Gastroesophageal sphincter (tissue), 4 donors: ENCODE data around the gene SNCA. TPM values are rescaled to one million over a fixed set of nuclear protein-coding genes. Genes with fewer than 3 reads are reported as not detected.
A peak's percentile ranks its signal among the peaks of the same experiment; 100 is the strongest.

Experiments used
- ATAC-seq: fragments of 150-250 bp; one replicate; pipeline ENCODE4 v1.9.1; 2016; ENCODE audit warnings: mild to moderate bottlenecking, moderate library complexity
- H3K27ac ChIP-seq, 4 donors: fragments of 200-600 bp; sonication (generic) in 3 of 4; 1 replicate in 3 of 4; 2 replicates in 1 of 4; pipeline ENCODE4 v1.5.1; 2016 to 2019
- H3K27me3 ChIP-seq: fragments of 200-600 bp; sonication (generic); one replicate; pipeline ENCODE4 v1.5.1; 2019
- H3K36me3 ChIP-seq, 2 donors: fragments of 200-600 bp; sonication (generic); one replicate each; pipeline ENCODE4 v1.5.1; 2019; ENCODE audit warnings: control low read depth in 1 of 2
- H3K4me1 ChIP-seq, 3 donors: fragments of 200-600 bp; sonication (generic); 1 replicate in 2 of 3; 2 replicates in 1 of 3; pipeline ENCODE4 v1.5.1; 2016 to 2019; ENCODE audit warnings: control low read depth in 2 of 3
- H3K4me3 ChIP-seq, 2 donors: fragments of 200-600 bp; sonication (generic); one replicate each; pipeline ENCODE4 v1.5.1; 2019; ENCODE audit warnings: mild to moderate bottlenecking in 1 of 2, moderate library complexity in 1 of 2
- H3K9me3 ChIP-seq, 3 donors: fragments of 200-600 bp; sonication (generic); one replicate each; pipeline ENCODE4 v1.5.1; 2017 to 2019; ENCODE audit warnings: control low read depth in 2 of 3
- CTCF ChIP-seq, 4 experiments: fragments of 200-600 bp in 2 of 4; fragments of 450-650 bp in 2 of 4; sonication (generic) in 1 of 4; IDR thresholded peaks; one replicate each; pipeline ENCODE4 v1.5.1; 2017 to 2019; ENCODE audit warnings: antibody characterized with exemption in 4 of 4, mild to moderate bottlenecking in 2 of 4, moderate library complexity in 2 of 4
- EP300 ChIP-seq: sonication (generic); formaldehyde crosslinking; IDR thresholded peaks from one replicate; pipeline ENCODE4 v1.6.1; 2017; ENCODE audit warnings: antibody characterized with exemption, mild to moderate bottlenecking
- POLR2A ChIP-seq, 2 donors: fragments of 450-650 bp; IDR thresholded peaks; one replicate each; pipeline ENCODE4 v1.6.1; 2017; ENCODE audit warnings: antibody characterized with exemption in 2 of 2, mild to moderate bottlenecking in 2 of 2, moderate library complexity in 1 of 2
- POLR2AphosphoS5 ChIP-seq: sonication (generic); formaldehyde crosslinking; IDR thresholded peaks from one replicate; pipeline ENCODE4 v1.6.1; 2017; ENCODE audit warnings: antibody characterized with exemption
- WGBS, 2 donors: methylation state at CpG; one replicate each; pipeline ENCODE4 v1.1.5; 2018; ENCODE audit warnings: low coverage in 1 of 2; 5-methylcytosine and 5-hydroxymethylcytosine counted together
- total RNA-seq, 4 donors: library from RNA; depleted of rRNA; stranded (reverse); fragments of >200 nt; gene quantifications; one replicate each; pipeline ENCODE4 v1.1.0, GENCODE V29; 2016

The SNCA gene
- total RNA-seq, 4 donors from 2014 or later = 5.0 to 24.4 (median 13.9) TPM

DNA sequence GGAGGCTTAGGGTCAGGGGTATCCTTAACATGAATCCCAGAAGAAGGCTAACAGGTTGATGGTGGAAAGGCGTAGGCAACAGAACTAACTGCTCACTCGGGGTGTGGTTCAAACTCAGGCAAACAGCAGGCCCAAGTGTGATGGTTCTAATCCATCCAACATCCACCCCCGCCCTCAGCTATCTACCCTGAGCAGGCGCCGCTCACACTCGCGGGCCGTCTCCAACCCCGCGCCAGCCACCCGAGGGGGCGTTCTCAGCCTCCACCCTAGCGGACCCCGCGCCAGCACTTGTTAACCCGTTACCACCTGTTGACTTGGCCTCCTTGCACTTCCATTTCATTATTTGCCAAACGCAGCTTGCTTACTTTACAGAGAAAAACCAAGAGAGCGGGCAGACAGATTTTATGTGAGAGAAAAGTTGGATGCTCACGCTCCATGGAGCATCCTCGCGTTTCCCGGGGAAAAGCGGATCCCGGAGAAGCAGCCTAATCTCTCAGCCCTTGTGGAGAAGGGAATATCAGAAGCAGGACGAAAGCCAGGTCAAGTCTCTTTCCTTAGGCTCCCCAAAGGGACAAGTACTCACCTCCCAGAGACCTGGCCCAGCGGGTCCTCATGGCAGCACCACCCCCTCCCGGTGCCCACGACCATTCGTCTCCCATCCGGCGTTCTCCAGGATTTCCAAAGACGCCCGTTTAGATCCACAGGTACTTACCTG is 773 bp downstream of the SNCA start:
- H3K4me1 ChIP-seq = peaks cover 0 to 31% (median 0%) of the 10 kb centered on the region in 3 donors
- H3K9me3 ChIP-seq = no peaks in the 10 kb centered on the region
- peaks cover 53% of the 10 kb centered on the region for H3K27me3 ChIP-seq
- H3K36me3 ChIP-seq = no peaks in the 10 kb centered on the region
- H3K27ac ChIP-seq = peak overlapping the region in 3 of 4 donors; percentile 45 to 78 (median 67)
- peak overlapping the region; percentile 68 to 72 for H3K4me3 ChIP-seq
- 8 to 43% methylated on average over 1 to 22 of the region's 33 CpGs for WGBS, 2 donors
- no peak for ATAC-seq
- TF ChIP-seq POLR2AphosphoS5 = no peak
- TF ChIP-seq POLR2A (IDR thresholded peaks at IDR 0.05) = no peak
- no peak for TF ChIP-seq CTCF (IDR thresholded peaks at IDR 0.05)
- no peak for TF ChIP-seq EP300

GRCh38 chr4:89835413-89835812 is 1.5 kb downstream of the SNCA start:
- peaks cover 0 to 31% (median 0%) of the 10 kb centered on the region in 3 donors for H3K4me1 ChIP-seq
- H3K27me3 ChIP-seq = peaks cover 46% of the 10 kb centered on the region
- no peak for ATAC-seq
- H3K27ac ChIP-seq = peak overlapping the region in 1 of 4 donors; percentile 78
- 67% methylated on average over 1 of the region's 1 CpG; no CpG with 5 or more reads in 1 of the 2 donors for WGBS, 2 donors
- TF ChIP-seq EP300 = no peak
- no peak for TF ChIP-seq CTCF (IDR thresholded peaks at IDR 0.05)
- TF ChIP-seq POLR2A (IDR thresholded peaks at IDR 0.05) = no peak
- no peak for TF ChIP-seq POLR2AphosphoS5
- no peaks in the 10 kb centered on the region for H3K36me3 ChIP-seq
- H3K9me3 ChIP-seq = no peaks in the 10 kb centered on the region
- H3K4me3 ChIP-seq = peak overlapping the region in 1 of 2 donors; percentile 72

- 27 to 80% methylated on average over 1 of the region's 1 CpG for WGBS, 2 donors
Observed at GRCh38 chr4:89834486-89835209, 2.3 kb downstream of the SNCA start.

GRCh38 chr4:89829470-89830138 is 7.4 kb downstream of the SNCA start:
- 51 to 52% methylated on average over 5 to 7 of the region's 7 CpGs for WGBS, 2 donors
- ATAC-seq = peak; percentile 58
- peak overlapping the region in 1 of 4 donors; percentile 37 for H3K27ac ChIP-seq

More at GRCh38 chr4:89834486-89835209, 2.3 kb downstream of the SNCA start:
- Histone ChIP-seq H3K4me3 (no peak overlapping the region), H3K27me3 (peaks cover 38% of the 10 kb centered on the region), H3K4me1 (peaks cover 0 to 31% (median 0%) of the 10 kb centered on the region in 3 donors), H3K36me3 (no peaks in the 10 kb centered on the region), H3K9me3 (no peaks in the 10 kb centered on the region), H3K27ac (no peak overlapping the region)
- ATAC-seq = no peak
- TF ChIP-seq POLR2AphosphoS5 = no peak
- no peak for TF ChIP-seq CTCF (IDR thresholded peaks at IDR 0.05)
- TF ChIP-seq EP300 = no peak
- no peak for TF ChIP-seq POLR2A (IDR thresholded peaks at IDR 0.05)

More at GRCh38 chr4:89829470-89830138, 7.4 kb downstream of the SNCA start:
- Histone ChIP-seq H3K27me3 (no peaks in the 10 kb centered on the region), H3K9me3 (no peaks in the 10 kb centered on the region), H3K4me1 (no peaks in the 10 kb centered on the region), H3K4me3 (no peak overlapping the region), H3K36me3 (no peaks in the 10 kb centered on the region)
- TF ChIP-seq CTCF (IDR thresholded peaks at IDR 0.05) = no peak
- TF ChIP-seq POLR2AphosphoS5 = no peak
- no peak for TF ChIP-seq EP300
- TF ChIP-seq POLR2A (IDR thresholded peaks at IDR 0.05) = no peak
